GM12878 (cell line): Measurements from ENCODE around the gene NAALADL2. TPM values are rescaled to one million over a fixed set of nuclear protein-coding genes. Genes with fewer than 3 reads are reported as not detected.

Source experiments
- ATAC-seq: fragments of 200-7000 bp; cut with Tn5 transposase; 3 replicates; pipeline ENCODE4 v1.9.1; 2020; ENCODE audit warnings: mild to moderate bottlenecking, moderate library complexity
- BruUV-seq: library from RNA; stranded (reverse); fragments of 400-500 nt; replicated peaks from 2 replicates; lab custom pipeline; 2021; lab: Mats Ljungman, UMichigan
- CTCF ChIA-PET: fragments of 300-600 bp; sonication (Branson Sonifier 250); formaldehyde crosslinking; extraction: SDS; loops from one replicate; lab custom pipeline; 2021; ENCODE audit warnings: inconsistent platforms; lab: Yijun Ruan, JAX
- POLR2A ChIA-PET: fragments of 350-600 bp; formaldehyde crosslinking; extraction: SDS; loops from one replicate; lab custom pipeline; 2021; ENCODE audit warnings: inconsistent platforms; lab: Charles Lee
- RAD21 ChIA-PET: fragments of 300-600 bp; sonication (Branson Sonifier 250); formaldehyde crosslinking; loops from one replicate; lab custom pipeline; 2023; ENCODE audit warnings: antibody characterized with exemption; ENCODE audit not compliant: unreplicated experiment; lab: Charles Lee
- SMC1A ChIA-PET: fragments of 300-600 bp; sonication (Branson Sonifier 250); formaldehyde crosslinking; loops from one replicate; lab custom pipeline; 2023; ENCODE audit not compliant: unreplicated experiment, uncharacterized antibody; lab: Charles Lee
- DNase-seq: peaks from one replicate; pipeline ENCODE4 v3.0.0-alpha.2; 2011; ENCODE audit warnings: low read depth, low spot score
- FAIRE-seq: peaks from 3 replicates; lab custom pipeline; 2011; peaks lifted over from hg19 to GRCh38; lab: Jason Lieb, UNC
- H2AFZ ChIP-seq: 2 replicates; pipeline ENCODE4 v1.6.0; 2011; ENCODE audit warnings: low read depth, low read length, control low read depth; ENCODE audit not compliant: control insufficient read depth
- H3K27ac ChIP-seq: 2 replicates; pipeline ENCODE4 v1.5.1; 2011; ENCODE audit warnings: control low read depth; ENCODE audit not compliant: control insufficient read depth, insufficient read depth
- H3K27me3 ChIP-seq, 2 experiments: replicated peaks in 1 of 2; 2 replicates each; pipeline versions ENCODE4 v1.6.0 to v1.6.1; 2011; ENCODE audit warnings: low read length in 1 of 2; ENCODE audit not compliant: control insufficient read depth in 2 of 2, insufficient read depth in 2 of 2
- H3K36me3 ChIP-seq, 2 experiments: 2 replicates each; pipeline ENCODE4 v1.5.1; 2011; ENCODE audit warnings: low read length in 1 of 2; ENCODE audit not compliant: control insufficient read depth in 2 of 2, insufficient read depth in 2 of 2
- H3K4me1 ChIP-seq: 2 replicates; pipeline ENCODE4 v1.6.1; 2011; ENCODE audit warnings: mild to moderate bottlenecking, low read length, moderate library complexity, mixed read lengths; ENCODE audit not compliant: control insufficient read depth, insufficient read depth
- H3K4me2 ChIP-seq: 2 replicates; pipeline ENCODE4 v1.6.0; 2011; ENCODE audit warnings: control low read depth; ENCODE audit not compliant: control insufficient read depth, insufficient read depth
- H3K4me3 ChIP-seq: fragments of 200-600 bp; sonication (generic); 2 replicates; pipeline ENCODE4 v1.5.1; 2016
- H3K79me2 ChIP-seq: 2 replicates; pipeline ENCODE4 v1.6.0; 2011; ENCODE audit warnings: low read length; ENCODE audit not compliant: control insufficient read depth, insufficient read depth
- H3K9ac ChIP-seq: 2 replicates; pipeline ENCODE4 v1.8.0; 2011; ENCODE audit warnings: low read length, control low read depth, mixed read lengths; ENCODE audit not compliant: control insufficient read depth, insufficient read depth
- H3K9me3 ChIP-seq: replicated peaks from 3 replicates; pipeline ENCODE4 v1.5.1; 2011; ENCODE audit warnings: mild to moderate bottlenecking, low read length; ENCODE audit not compliant: control insufficient read depth, insufficient read depth
- H4K20me1 ChIP-seq: 2 replicates; pipeline ENCODE4 v1.6.0; 2011; ENCODE audit not compliant: control insufficient read depth, insufficient read depth
- DPF2 ChIP-seq: fragments of 450-650 bp; IDR thresholded peaks from 2 replicates; pipeline ENCODE4 v1.6.1; 2017; ENCODE audit warnings: mild to moderate bottlenecking
- FOS ChIP-seq: IDR thresholded peaks from 3 replicates; pipeline ENCODE4 v1.6.1; 2011; ENCODE audit warnings: borderline replicate concordance; ENCODE audit not compliant: insufficient read length; ENCODE audit errors: extremely low read depth
- NBN ChIP-seq: fragments of 450-650 bp; IDR thresholded peaks from 2 replicates; pipeline ENCODE4 v1.6.1; 2016
- SMAD1 ChIP-seq: fragments of 450-650 bp; IDR thresholded peaks from 2 replicates; pipeline ENCODE4 v1.6.1; 2018; ENCODE audit warnings: mild to moderate bottlenecking, low read depth; ENCODE audit not compliant: partially characterized antibody
- SPI1 ChIP-seq: IDR thresholded peaks from 2 replicates; pipeline ENCODE4 v1.6.1; 2011; ENCODE audit warnings: low read depth, mild to moderate bottlenecking, low read length, moderate library complexity, borderline replicate concordance; ENCODE audit not compliant: insufficient read depth
- TCF12 ChIP-seq: IDR thresholded peaks from 2 replicates; pipeline ENCODE4 v1.6.1; 2011; ENCODE audit warnings: low read depth, mild to moderate bottlenecking, low read length
- WGBS: methylation state at CpG from one replicate; pipeline ENCODE4 v1.1.6; 2016; ENCODE audit warnings: low lambda C conversion rate; ENCODE audit not compliant: insufficient replicate concordance, insufficient coverage; ENCODE audit errors: missing lambda C conversion rate; 5-methylcytosine and 5-hydroxymethylcytosine counted together
- in situ Hi-C: fragments of 300-500 bp; cut with MboI; formaldehyde crosslinking; loops from 9 replicates; pipeline ENCODE4 v1.14.3; 2018; ENCODE audit warnings: mixed read lengths
- intact Hi-C: fragments of 100-400 bp; cut with micrococcal nuclease; formaldehyde crosslinking; loops from one replicate; pipeline ENCODE4 v1.14.2; 2022; ENCODE audit not compliant: unreplicated experiment
- polyA plus RNA-seq, 11 experiments: library from polyadenylated mRNA; depleted of rRNA in 4 of 11; unstranded in 6 of 11; stranded (reverse) in 5 of 11; fragments of >200 nt; fragmentation: Nextera tagmentation in 4 of 11; fragmentation: Illumina TruSeq in 1 of 11; extraction: Ambion mirVana in 4 of 11; extraction: Trizol in 1 of 11; gene quantifications; 1 replicate in 1 of 11; 2 replicates in 10 of 11; pipeline versions ENCODE4 v1.2.1 to v1.2.3, GENCODE V29; 2011 to 2016; ENCODE audit warnings: inconsistent platforms in 2 of 11, missing spikeins in 2 of 11, low read depth in 1 of 11
- total RNA-seq, 4 experiments: library from RNA; depleted of rRNA in 3 of 4; stranded (reverse); fragments of >200 nt in 3 of 4; fragmentation: Illumina TruSeq in 1 of 4; extraction: Trizol in 1 of 4; gene quantifications; 2 replicates each; pipeline versions ENCODE4 v1.2.1 to v1.2.3, GENCODE V29; 2013 to 2021
- TF ChIP-seq, protein P1 (sequence below): fragments of 450-650 bp; IDR thresholded peaks from 2 replicates; pipeline ENCODE4 v1.6.1; 2018; ENCODE audit warnings: borderline replicate concordance, mild to moderate bottlenecking; ENCODE audit not compliant: partially characterized antibody
- TF ChIP-seq, protein P2 (sequence below): IDR thresholded peaks from 2 replicates; pipeline ENCODE4 v1.6.1; 2012; ENCODE audit warnings: improper control_type of control experiment, low read depth, low read length; ENCODE audit not compliant: insufficient replicate concordance

Gene NAALADL2
- total and polyA plus RNA-seq, 10 of the 15 experiments (the other 5 are each of a cell fraction or from before 2014, with no cell fraction given), result 0.06 to 10.8 (median 0.46) TPM

DNA sequence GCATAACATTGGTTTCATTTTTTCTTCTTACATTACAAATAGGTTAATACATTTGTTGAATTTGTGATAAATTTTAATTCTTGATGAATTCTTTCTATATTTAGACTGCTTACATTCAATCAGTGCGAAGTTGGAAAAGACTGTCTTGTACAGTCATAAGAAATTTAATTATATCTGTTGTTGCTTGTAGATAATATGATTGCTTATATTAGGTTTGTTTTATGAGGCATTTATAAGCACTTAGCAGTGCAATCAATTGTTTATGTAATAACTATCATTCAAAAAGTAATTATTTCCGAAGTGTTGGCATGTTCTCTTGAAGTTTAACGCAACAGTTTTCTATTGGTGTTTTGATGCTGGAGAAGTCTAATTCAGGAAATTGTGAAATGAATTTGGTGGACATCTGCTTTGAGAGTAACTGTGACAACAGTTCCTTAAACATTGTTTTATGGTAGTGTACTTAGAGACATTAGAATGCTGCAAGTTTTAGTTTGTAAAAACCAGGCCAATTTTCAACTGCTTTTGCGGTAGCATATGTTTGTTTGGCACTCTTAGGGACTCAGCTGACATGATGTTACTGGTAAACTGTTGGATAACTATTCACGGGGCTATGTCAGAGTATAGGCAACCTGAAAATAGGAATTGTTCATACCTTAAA is 99.7 kb downstream of the NAALADL2 start:
- no peak for ATAC-seq
- ChIA-PET CTCF (no interaction called here), SMC1A (no interaction called here), POLR2A (no interaction called here), RAD21 (no interaction called here)
- Histone ChIP-seq H3K9me3 (no peaks in the 10 kb centered on the region), H3K4me3 (no peak overlapping the region), H3K27ac (no peak overlapping the region), H3K9ac (no peak overlapping the region), H3K36me3 (no peaks in the 10 kb centered on the region), H3K4me2 (no peak overlapping the region), H3K79me2 (no peaks in the 10 kb centered on the region), H3K4me1 (no peaks in the 10 kb centered on the region), H3K27me3 (no peaks in the 10 kb centered on the region), H4K20me1 (no peaks in the 10 kb centered on the region), H2AFZ (no peak overlapping the region)
- WGBS, result 47% methylated on average over 5 of the region's 5 CpGs
- DNase-seq, result no peak
- in situ Hi-C loops (no loop called here), intact Hi-C loops (no loop called here)
- BruUV-seq, result no TSS peak
- no peak for FAIRE-seq
- no peak for TF ChIP-seq SMAD1
- TF ChIP-seq DPF2, result no peak

DNA sequence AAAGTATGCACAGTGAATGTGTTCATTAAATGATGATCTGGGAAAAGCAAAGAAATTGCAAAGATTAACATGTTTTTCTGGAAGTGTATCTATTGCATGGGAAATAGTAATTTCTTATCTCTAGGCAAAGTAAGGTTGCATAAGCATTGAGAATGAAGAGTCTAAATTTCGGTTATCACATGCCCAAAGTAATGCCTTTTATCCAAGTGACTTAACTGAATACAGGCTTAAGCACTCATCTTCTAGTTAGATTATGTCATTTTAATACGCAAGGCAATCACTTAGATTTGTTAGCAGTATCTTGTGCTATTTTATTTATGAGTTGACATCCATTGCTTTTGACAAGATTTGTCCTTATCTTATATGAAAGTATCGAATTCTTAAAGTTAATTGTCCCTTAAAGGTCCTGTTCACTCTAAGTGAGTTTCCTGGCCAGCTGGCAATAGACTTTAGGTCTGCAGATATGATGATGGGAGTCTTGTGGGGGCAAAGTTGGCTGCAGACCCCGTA is 100.5 kb downstream of the NAALADL2 start:
- H3K9me3 ChIP-seq, result no peaks in the 10 kb centered on the region
- no peaks in the 10 kb centered on the region for H3K4me1 ChIP-seq
- H3K4me3 ChIP-seq, result no peak overlapping the region
- intact Hi-C loops (no loop called here), in situ Hi-C loops (no loop called here)
- no peak overlapping the region for H2AFZ ChIP-seq
- FAIRE-seq (no peak), ATAC-seq (no peak), DNase-seq (no peak)
- ChIA-PET RAD21 (no interaction called here), SMC1A (interaction anchor here (0.7 kb wide), 1 partner anchor 937 kb away, joined by 3 read pairs; no protein-coding TSS in a partner anchor), POLR2A (no interaction called here), CTCF (no interaction called here)
- H3K79me2 ChIP-seq, result no peaks in the 10 kb centered on the region
- no peaks in the 10 kb centered on the region for H4K20me1 ChIP-seq
- no peak overlapping the region for H3K27ac ChIP-seq
- no peak overlapping the region for H3K4me2 ChIP-seq
- no TSS peak for BruUV-seq
- H3K36me3 ChIP-seq, result no peaks in the 10 kb centered on the region
- H3K27me3 ChIP-seq, result no peaks in the 10 kb centered on the region
- WGBS, result 8% methylated on average over 4 of the region's 4 CpGs
- H3K9ac ChIP-seq, result no peak overlapping the region
- TF ChIP-seq DPF2, result no peak
- no peak for TF ChIP-seq NBN
- no peak for TF ChIP-seq FOS
- TF ChIP-seq TCF12, result no peak
- TF ChIP-seq, protein P1, sequence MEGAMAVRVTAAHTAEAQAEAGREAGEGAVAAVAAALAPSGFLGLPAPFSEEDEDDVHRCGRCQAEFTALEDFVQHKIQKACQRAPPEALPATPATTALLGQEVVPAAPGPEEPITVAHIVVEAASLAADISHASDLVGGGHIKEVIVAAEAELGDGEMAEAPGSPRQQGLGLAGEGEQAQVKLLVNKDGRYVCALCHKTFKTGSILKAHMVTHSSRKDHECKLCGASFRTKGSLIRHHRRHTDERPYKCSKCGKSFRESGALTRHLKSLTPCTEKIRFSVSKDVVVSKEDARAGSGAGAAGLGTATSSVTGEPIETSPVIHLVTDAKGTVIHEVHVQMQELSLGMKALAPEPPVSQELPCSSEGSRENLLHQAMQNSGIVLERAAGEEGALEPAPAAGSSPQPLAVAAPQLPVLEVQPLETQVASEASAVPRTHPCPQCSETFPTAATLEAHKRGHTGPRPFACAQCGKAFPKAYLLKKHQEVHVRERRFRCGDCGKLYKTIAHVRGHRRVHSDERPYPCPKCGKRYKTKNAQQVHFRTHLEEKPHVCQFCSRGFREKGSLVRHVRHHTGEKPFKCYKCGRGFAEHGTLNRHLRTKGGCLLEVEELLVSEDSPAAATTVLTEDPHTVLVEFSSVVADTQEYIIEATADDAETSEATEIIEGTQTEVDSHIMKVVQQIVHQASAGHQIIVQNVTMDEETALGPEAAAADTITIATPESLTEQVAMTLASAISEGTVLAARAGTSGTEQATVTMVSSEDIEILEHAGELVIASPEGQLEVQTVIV, result no peak
- TF ChIP-seq SPI1, result no peak
- TF ChIP-seq, protein P2, sequence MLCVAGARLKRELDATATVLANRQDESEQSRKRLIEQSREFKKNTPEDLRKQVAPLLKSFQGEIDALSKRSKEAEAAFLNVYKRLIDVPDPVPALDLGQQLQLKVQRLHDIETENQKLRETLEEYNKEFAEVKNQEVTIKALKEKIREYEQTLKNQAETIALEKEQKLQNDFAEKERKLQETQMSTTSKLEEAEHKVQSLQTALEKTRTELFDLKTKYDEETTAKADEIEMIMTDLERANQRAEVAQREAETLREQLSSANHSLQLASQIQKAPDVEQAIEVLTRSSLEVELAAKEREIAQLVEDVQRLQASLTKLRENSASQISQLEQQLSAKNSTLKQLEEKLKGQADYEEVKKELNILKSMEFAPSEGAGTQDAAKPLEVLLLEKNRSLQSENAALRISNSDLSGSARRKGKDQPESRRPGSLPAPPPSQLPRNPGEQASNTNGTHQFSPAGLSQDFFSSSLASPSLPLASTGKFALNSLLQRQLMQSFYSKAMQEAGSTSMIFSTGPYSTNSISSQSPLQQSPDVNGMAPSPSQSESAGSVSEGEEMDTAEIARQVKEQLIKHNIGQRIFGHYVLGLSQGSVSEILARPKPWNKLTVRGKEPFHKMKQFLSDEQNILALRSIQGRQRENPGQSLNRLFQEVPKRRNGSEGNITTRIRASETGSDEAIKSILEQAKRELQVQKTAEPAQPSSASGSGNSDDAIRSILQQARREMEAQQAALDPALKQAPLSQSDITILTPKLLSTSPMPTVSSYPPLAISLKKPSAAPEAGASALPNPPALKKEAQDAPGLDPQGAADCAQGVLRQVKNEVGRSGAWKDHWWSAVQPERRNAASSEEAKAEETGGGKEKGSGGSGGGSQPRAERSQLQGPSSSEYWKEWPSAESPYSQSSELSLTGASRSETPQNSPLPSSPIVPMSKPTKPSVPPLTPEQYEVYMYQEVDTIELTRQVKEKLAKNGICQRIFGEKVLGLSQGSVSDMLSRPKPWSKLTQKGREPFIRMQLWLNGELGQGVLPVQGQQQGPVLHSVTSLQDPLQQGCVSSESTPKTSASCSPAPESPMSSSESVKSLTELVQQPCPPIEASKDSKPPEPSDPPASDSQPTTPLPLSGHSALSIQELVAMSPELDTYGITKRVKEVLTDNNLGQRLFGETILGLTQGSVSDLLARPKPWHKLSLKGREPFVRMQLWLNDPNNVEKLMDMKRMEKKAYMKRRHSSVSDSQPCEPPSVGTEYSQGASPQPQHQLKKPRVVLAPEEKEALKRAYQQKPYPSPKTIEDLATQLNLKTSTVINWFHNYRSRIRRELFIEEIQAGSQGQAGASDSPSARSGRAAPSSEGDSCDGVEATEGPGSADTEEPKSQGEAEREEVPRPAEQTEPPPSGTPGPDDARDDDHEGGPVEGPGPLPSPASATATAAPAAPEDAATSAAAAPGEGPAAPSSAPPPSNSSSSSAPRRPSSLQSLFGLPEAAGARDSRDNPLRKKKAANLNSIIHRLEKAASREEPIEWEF, result no peak
